GM18498 (cell line): ENCODE results near the gene KIF26B.

Source experiments
- ATAC-seq: cut with Tn5 transposase; IDR thresholded peaks from one replicate; pipeline ENCODE4 v1.9.1; 2021; ENCODE audit warnings: mild to moderate bottlenecking, moderate library complexity; ENCODE audit not compliant: unreplicated experiment

KIF26B gene

DNA sequence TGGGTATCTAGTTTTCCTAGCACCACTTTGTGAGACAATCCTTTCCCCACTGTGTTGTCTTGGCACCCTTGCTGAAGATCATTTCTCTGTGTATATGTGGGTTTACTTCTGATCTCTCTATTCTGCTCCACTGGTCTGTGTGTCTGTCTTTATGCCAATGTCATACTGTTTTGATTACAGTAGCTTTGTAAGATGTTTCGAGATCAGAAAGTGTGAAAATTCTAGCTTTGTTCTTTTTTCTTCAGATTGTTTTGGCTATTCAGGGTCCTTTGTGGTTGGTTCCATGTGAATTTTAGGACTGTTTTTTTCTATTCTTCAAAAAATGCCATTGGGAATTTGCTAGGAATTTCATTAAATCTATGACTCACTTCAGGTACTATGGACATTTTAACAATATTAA lies 116.2 kb downstream of the KIF26B start:
- no peak for ATAC-seq

- no peak for ATAC-seq
Measured at GRCh38 chr1:245272676-245273075, 117.9 kb downstream of the KIF26B start.

GRCh38 chr1:245276445-245276844 lies 121.7 kb downstream of the KIF26B start:
- no peak for ATAC-seq

DNA sequence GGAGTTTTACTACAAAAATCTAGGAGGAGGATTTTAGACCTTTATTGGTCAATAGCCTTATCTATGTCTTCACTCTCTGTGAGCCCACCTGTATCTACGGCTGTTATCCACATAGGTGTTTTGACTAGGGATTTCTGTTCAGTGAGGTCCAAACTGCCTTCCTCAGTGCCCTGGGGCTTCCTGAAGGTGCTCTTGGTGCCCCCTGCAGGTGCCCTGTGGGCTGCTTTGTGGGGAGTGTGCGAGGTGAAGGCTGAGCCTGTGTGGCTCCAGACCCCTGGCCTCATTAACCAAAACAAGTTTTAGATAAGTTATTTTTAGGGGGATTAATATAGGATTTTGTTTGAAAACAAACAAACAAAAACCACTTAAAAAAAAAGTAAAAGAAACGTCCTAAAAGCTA lies 122.5 kb downstream of the KIF26B start:
- no peak for ATAC-seq

DNA sequence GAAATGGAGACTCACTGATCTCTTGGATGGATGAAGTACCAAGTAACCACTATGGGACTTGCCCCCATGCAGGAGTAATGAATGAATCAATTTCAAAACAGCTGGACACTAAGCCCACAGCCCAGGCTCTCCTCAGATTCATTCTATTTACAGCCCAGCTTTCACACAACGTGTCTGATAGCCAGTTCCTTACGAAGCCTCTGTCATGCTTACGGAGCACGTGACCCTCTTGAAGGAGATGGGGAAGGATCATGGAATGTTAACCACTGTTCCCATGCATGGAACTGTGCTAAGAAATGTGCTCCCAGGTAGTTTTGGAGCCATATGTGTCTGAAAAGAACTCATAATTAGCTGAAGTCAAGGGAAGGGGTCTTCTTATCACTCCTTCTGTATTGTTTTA lies 124.1 kb downstream of the KIF26B start:
- no peak for ATAC-seq

DNA sequence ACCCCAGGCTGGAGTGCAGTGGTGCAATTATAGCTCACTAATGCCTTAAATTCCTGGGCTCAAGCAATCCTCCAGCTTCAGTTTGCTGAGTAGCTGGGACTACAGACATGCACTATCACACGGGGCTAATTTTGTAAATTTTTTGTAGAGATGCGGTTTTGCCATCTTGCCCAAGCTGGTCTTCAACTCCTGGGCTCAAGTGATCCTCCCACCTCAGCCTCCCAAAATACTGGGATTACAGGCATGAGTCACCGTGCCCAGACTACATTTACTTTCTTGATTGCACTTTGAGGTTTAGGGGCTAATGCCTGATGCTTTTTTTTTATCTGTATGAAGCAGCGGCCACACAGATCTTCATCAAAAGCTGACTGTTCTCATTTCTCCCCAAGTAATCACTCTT lies 124.6 kb downstream of the KIF26B start:
- ATAC-seq: no peak

DNA sequence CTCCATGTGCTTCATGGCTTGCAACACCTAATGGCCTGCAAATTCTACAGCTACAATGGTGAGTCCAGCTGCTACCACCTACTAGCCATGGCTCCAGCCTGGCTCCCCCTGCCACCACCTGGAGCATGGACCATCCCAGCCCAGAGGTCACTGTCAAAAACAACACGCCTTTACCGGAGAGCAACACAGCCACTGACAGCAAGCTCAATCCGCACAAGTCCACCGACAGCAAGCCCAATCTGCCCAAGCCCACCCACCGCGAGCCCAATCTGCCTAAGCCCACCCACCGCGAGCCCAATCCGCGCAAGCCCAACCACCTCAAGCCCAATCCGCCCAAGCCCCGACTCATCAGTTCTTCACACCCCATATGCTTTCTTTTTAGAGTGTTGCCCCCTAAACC lies 128.2 kb downstream of the KIF26B start:
- no peak for ATAC-seq

DNA sequence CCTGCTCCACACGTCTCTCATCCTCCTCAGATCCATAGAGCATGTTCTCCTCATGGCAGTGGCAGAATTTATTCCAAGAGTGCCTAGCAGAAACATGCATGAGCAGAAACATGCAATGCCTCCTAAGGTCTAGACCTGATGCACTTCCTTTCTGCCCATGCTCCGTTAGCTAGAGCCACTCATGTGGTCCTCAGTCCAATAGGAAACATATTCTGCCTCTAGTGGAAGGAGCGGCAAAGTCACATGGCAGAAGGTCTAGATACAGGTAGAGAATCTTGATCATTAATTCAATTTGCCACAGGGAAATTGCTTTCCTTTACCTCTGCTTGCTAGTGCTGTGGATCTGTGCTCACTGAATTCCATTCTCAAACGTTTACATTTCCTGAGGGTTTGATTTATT lies 130.4 kb downstream of the KIF26B start:
- no peak for ATAC-seq

DNA sequence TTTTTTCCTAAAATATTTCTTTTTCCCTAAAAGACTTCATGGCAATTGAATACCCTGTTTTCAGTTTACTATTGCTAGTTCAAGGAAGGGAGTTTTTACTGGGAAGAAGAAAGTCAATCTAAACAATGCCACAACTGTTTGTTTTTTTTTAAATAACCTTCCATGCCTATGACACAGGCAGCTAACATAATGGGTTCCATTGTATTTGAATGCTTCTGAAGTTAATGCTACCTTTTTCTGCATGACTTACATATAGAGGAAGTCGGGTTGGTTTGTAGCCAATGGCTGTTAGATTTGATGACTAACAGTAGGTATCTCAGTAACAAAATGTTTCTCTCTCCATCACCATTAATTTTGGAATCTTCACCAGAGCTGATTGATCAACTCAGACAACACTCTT lies 134.0 kb downstream of the KIF26B start:
- ATAC-seq: no peak

GRCh38 chr1:245290836-245291235 lies 136.1 kb downstream of the KIF26B start:
- no peak for ATAC-seq

GRCh38 chr1:245291351-245291750 lies 136.6 kb downstream of the KIF26B start:
- ATAC-seq: no peak

GRCh38 chr1:245292141-245292540 lies 137.4 kb downstream of the KIF26B start:
- no peak for ATAC-seq

- no peak for ATAC-seq
Measured at GRCh38 chr1:245292553-245292952, 137.8 kb downstream of the KIF26B start.

GRCh38 chr1:245294020-245294419 lies 139.2 kb downstream of the KIF26B start:
- no peak for ATAC-seq

DNA sequence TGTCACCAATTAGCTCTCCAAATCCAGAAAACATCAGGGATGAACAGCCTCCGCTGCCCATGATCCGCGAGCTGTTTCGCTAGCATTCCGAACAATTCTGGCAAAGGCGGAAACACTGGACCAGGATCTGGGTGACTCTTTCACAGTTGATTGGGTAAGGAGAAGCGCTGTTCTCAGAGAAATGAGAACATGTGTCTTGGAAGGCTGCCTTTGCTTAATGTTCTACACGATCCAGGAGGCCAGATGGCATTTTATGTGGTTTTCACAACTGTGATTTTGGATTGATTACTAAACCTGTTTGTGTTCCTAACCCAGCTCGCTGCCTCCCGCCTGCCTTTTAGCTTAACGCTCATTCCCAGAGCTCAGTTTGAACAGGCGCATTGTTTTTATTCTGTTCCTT lies 144.0 kb downstream of the KIF26B start:
- ATAC-seq: no peak

DNA sequence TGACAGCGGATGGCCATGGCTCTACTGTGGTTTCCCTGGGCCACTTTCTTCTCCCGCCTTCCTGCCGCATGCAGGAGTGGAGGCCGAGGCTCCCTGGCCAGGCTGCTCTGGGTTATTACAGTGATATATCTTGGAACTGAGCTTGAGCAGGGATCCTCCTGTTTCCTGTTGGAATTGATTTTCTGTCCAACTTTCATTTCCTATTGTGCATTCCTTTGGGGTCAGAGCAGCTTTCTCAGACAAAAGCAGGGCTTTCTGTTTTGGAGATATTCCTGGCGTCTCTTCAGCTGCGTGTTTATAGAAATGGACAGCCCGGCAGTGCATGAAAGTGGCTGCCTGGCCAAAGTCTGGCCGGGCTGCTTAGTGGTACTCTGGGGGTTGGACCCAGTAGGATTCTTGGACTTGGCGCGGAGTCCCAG lies 146.4 kb downstream of the KIF26B start:
- ATAC-seq: no peak

DNA sequence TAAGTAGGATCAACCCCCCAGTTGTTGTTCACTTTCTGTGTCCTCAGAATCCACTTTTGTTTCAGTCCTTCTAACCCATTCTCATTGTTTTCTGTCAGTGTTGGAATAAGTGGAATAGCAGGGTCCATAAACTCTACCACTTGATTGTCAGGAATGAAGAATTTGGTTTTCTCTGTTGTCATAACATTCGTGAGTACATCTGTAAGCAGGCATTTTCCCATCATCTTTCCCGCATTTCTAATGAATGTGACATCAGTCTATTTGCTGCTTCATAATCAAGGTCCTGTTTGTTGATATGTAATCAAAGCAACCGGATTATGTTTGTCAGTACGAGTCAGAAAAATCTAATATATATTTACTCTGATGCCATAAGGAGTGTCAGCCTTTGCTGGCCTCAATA lies 147.1 kb downstream of the KIF26B start:
- no peak for ATAC-seq

- ATAC-seq: no peak
Measured at GRCh38 chr1:245304698-245305097, 149.9 kb downstream of the KIF26B start.

DNA sequence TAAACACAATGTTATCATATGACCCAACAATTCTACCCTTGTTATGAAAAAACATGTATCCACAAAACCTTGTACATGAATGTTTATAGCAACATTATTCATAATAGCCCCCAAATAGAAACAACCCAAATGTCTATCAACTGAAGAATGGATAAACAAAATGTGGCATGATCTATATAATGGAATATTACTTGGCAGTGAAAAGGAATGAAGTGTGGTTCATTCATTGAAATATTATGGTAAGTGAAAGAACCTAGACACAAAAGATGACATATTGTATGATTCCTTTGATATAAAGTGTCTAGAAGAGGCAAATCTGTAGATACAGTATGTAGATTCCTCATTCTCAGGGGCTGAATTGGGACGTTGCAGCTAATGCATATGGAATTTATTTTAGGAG lies 151.2 kb downstream of the KIF26B start:
- no peak for ATAC-seq

- ATAC-seq: no peak
Measured at GRCh38 chr1:245306628-245307410, 152.0 kb downstream of the KIF26B start.

DNA sequence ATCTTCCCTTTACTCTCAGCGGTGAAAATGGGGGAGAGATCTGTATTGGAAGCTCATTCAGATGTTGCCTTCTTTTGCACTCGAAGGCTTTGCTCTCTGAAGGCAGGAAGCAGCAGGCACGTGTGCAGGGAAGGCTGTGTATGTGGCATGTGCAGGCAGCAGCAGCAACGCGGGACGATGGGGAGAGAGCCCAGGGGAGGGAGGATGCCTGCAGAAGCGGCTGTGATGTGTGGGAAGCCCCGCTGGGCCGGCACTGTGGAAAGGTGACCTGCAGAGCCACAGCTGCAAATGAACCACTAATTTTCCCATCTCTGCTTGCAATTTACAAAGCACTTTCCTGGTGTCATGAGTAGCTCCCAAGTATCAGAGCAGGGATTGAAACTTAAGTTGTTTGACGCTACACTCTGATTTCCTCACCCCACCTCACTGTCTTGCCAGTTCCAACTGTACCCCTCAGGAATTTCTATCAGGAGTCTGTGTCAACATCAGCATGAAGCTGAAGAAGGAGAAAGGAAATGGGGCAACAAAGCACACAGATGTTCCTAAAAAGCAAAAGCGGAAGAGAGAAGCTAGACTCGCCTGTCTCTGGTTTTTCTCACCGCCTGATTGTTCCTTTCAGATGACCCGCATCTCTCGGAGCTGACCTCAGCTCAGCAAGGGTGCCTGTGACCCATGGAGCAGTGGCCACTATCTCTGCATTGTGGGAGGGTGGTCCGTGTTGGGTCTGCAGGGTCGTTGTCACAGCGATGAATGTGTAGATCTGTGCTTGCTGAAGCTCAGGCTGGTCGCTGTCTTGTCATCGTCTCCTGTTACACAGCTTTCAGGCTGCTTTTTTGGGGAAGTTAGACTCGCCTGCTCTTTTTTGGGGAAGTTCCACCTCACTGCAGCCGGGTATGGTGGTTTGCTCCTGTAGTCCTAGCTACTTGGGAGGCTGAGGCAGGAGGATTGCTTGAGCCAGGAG lies 156.1 kb downstream of the KIF26B start:
- peak; percentile 66 for ATAC-seq
